ENCODE results near the gene RNF130.

The RNF130 gene

DNA sequence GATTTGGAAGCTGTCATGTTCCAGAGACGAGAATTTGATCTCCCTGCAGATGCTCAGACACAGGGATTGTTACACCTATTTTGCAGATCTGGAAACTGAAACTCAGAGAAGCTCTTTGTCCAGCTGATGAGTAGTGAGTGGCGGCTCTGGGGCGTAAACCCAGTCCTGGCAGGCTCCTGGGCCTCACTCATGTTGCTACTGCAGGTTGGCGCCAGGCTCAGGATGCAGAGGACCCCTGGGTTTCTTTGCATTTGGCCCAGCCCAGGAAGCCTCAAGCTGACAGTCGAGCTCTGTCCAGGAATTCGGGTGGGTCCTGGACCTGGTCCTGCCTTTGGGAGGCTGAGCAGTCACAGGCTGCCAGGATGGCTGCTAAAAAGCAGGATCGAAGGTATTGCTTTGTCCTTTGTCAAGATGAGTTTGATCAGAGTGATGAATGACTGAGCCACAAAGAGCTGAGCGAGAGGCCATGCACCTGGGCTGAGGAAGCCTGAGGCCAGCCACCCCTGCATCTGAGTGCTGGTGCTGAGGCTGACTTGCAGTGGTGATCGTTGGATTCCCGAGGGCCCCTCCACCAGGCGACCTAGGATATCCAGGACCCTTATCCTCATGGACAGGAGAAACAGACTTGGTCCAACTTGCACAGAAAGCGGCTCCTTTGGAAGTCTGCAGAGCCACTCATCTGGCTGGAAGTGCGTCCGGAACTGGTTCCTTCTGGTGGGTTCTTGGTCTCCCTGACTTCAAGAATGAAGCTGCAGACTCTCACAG, 8.3 kb upstream of the RNF130 start:
- Histone ChIP-seq H3K4me2 (no peak overlapping the region), H4K20me1 (ENCODE audit: insufficient read depth) (no peaks in the 10 kb centered on the region), H3K27ac (no peak overlapping the region), H3K4me3 (IDR thresholded peaks at IDR 0.05; ENCODE audit: insufficient read depth, low read depth, low read length) (no peak overlapping the region), H3K79me2 (ENCODE audit: insufficient read depth, low read depth) (no peaks in the 10 kb centered on the region), H2AFZ (ENCODE audit: low read depth) (no peak overlapping the region), H3K4me1 (ENCODE audit: low read depth, poor library complexity, severe bottlenecking) (no peaks in the 10 kb centered on the region), H3K9ac (no peak overlapping the region), H3K27me3 (ENCODE audit: insufficient read depth, low read depth) (no peaks in the 10 kb centered on the region), H3K36me3 (ENCODE audit: insufficient read depth) (no peaks in the 10 kb centered on the region)
- no peak for TF ChIP-seq CTCF (conservative IDR thresholded peaks at IDR 0.05; ENCODE audit: low read depth, low read length)

GRCh38 chr5:180078348-180078747, 6.8 kb upstream of the RNF130 start:
- no peak for TF ChIP-seq CTCF (conservative IDR thresholded peaks at IDR 0.05; ENCODE audit: low read depth, low read length)
- Histone ChIP-seq H2AFZ (ENCODE audit: low read depth) (no peak overlapping the region), H3K4me2 (no peak overlapping the region), H3K27ac (no peak overlapping the region), H3K79me2 (ENCODE audit: insufficient read depth, low read depth) (no peaks in the 10 kb centered on the region), H3K27me3 (ENCODE audit: insufficient read depth, low read depth) (no peaks in the 10 kb centered on the region), H3K36me3 (ENCODE audit: insufficient read depth) (no peaks in the 10 kb centered on the region), H3K9ac (no peak overlapping the region), H4K20me1 (ENCODE audit: insufficient read depth) (no peaks in the 10 kb centered on the region), H3K4me1 (ENCODE audit: low read depth, poor library complexity, severe bottlenecking) (no peaks in the 10 kb centered on the region), H3K4me3 (IDR thresholded peaks at IDR 0.05; ENCODE audit: insufficient read depth, low read depth, low read length) (no peak overlapping the region)

DNA sequence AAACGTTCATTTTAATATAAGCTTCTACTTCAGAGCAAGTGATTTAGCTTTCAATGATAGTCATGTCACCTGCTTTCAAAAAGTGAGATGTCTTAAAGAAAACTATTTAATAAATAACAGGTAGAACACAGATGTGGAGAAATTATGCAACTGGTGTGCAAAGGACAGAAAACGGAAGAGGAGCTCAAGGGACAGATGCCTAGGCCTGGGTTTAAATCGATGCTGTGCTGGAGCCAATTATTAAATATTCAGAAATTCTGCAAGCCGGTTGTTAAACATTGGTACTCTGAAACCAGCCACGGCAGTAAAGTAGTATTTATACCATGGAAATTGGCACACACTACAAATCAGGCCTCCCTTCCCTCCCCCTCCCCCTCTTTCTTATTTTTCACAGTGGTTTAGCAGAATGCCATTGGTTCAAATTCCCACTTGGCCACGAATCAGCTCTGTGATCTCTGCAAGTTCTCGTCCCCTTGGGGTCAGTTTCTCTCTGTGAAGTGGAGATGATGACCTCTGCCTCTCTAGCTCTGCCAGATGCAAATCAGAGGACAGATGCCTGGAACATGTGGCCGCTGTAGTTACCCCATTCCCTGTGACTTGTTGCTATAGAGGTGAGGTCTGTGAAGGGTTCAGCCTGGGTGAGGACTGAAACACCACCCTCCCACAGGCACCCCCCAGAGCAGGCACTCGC, 6.2 kb upstream of the RNF130 start:
- Histone ChIP-seq H2AFZ (ENCODE audit: low read depth) (no peak overlapping the region), H3K4me2 (no peak overlapping the region), H3K79me2 (ENCODE audit: insufficient read depth, low read depth) (no peaks in the 10 kb centered on the region), H3K27me3 (ENCODE audit: insufficient read depth, low read depth) (no peaks in the 10 kb centered on the region), H3K36me3 (ENCODE audit: insufficient read depth) (no peaks in the 10 kb centered on the region), H3K4me1 (ENCODE audit: low read depth, poor library complexity, severe bottlenecking) (no peaks in the 10 kb centered on the region), H3K27ac (no peak overlapping the region), H3K4me3 (IDR thresholded peaks at IDR 0.05; ENCODE audit: insufficient read depth, low read depth, low read length) (no peak overlapping the region), H3K9ac (no peak overlapping the region), H4K20me1 (ENCODE audit: insufficient read depth) (no peaks in the 10 kb centered on the region)
- no peak for TF ChIP-seq CTCF (conservative IDR thresholded peaks at IDR 0.05; ENCODE audit: low read depth, low read length)

DNA sequence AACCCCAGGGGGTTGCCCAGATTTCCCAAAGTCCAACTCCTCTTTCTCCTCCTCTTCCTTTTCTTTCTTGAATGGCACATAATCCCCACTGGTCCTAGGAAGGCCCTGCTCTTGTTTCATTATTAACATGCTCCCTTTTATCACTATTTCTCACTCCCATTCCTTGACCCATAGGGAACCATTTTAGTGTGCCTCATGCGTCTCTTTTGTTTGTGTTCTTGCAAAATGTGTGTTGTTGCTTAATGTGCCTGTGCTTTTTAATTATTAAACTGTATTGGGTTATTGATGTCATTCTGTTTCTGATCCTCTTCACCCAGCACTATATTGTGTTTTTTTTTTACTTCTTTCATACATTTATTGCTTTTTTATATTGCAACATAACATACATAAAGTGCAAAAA, 4.1 kb upstream of the RNF130 start:
- no peaks in the 10 kb centered on the region for H3K79me2 ChIP-seq (ENCODE audit: insufficient read depth, low read depth)
- no peaks in the 10 kb centered on the region for H3K36me3 ChIP-seq (ENCODE audit: insufficient read depth)
- TF ChIP-seq CTCF (conservative IDR thresholded peaks at IDR 0.05; ENCODE audit: low read depth, low read length) = no peak
- H4K20me1 ChIP-seq (ENCODE audit: insufficient read depth) = no peaks in the 10 kb centered on the region
- no peak overlapping the region for H3K4me2 ChIP-seq
- no peak overlapping the region for H3K4me3 ChIP-seq (IDR thresholded peaks at IDR 0.05; ENCODE audit: insufficient read depth, low read depth, low read length)
- H3K27ac ChIP-seq = no peak overlapping the region
- no peaks in the 10 kb centered on the region for H3K4me1 ChIP-seq (ENCODE audit: low read depth, poor library complexity, severe bottlenecking)
- no peak overlapping the region for H3K9ac ChIP-seq
- H2AFZ ChIP-seq (ENCODE audit: low read depth) = no peak overlapping the region
- H3K27me3 ChIP-seq (ENCODE audit: insufficient read depth, low read depth) = no peaks in the 10 kb centered on the region

Measured in KMS-11 (cell line).